HepG2 (cell line): ENCODE data around the gene IGSF8. TPM values are rescaled to one million over a fixed set of nuclear protein-coding genes. Genes with fewer than 3 reads are reported as not detected.
A peak's percentile ranks its signal among the peaks of the same experiment; 100 is the strongest.

Experiments
- AGO1 ChIP-seq: fragments of 200-400 bp; formaldehyde crosslinking; IDR thresholded peaks from 2 replicates; pipeline ENCODE4 v1.6.1; 2017; ENCODE audit warnings: mild to moderate bottlenecking, low read depth, low read length, moderate library complexity; ENCODE audit not compliant: poor library complexity, severe bottlenecking
- ATAD3A ChIP-seq: sonication (generic); formaldehyde crosslinking; IDR thresholded peaks from 2 replicates; pipeline ENCODE4 v1.4.0; 2020; ENCODE audit warnings: missing genetic modification reagents
- CSRNP1 ChIP-seq: sonication (generic); formaldehyde crosslinking; IDR thresholded peaks from 2 replicates; pipeline ENCODE4 v1.8.1; 2023; ENCODE audit warnings: mild to moderate bottlenecking, missing genetic modification reagents
- ETV6 ChIP-seq: sonication (generic); formaldehyde crosslinking; conservative IDR thresholded peaks from 2 replicates; pipeline ENCODE4 v1.4.0; 2020; ENCODE audit warnings: missing genetic modification reagents
- FOXA1 ChIP-seq, 2 experiments: fragments of 450-650 bp in 1 of 2; sonication (generic) in 1 of 2; formaldehyde crosslinking in 1 of 2; IDR thresholded peaks; 2 replicates each; pipeline versions ENCODE4 v1.4.0 to v1.6.1; 2016 to 2020; ENCODE audit warnings: missing genetic modification reagents in 1 of 2
- GABPB1 ChIP-seq: IDR thresholded peaks from 2 replicates; pipeline ENCODE4 v1.6.1; 2016; ENCODE audit warnings: mild to moderate bottlenecking, missing genetic modification reagents, moderate library complexity, missing compliant biosample characterization
- HBP1 ChIP-seq: IDR thresholded peaks from 2 replicates; pipeline ENCODE4 v1.6.1; 2016; ENCODE audit warnings: low read depth, control low read depth
- IRF9 ChIP-seq: sonication (generic); formaldehyde crosslinking; IDR thresholded peaks from 2 replicates; pipeline ENCODE4 v1.8.0; 2022; ENCODE audit warnings: missing genetic modification reagents, mild to moderate bottlenecking, borderline replicate concordance
- ISL2 ChIP-seq: sonication (generic); formaldehyde crosslinking; IDR thresholded peaks from 2 replicates; pipeline ENCODE4 v1.5.0; 2020; ENCODE audit warnings: missing genetic modification reagents
- KLF15 ChIP-seq: sonication (generic); formaldehyde crosslinking; IDR thresholded peaks from 2 replicates; pipeline ENCODE4 v1.8.1; 2023; ENCODE audit warnings: borderline replicate concordance, mild to moderate bottlenecking, inconsistent platforms, missing genetic modification reagents, mixed read lengths
- MAFF ChIP-seq: IDR thresholded peaks from 2 replicates; pipeline ENCODE4 v1.6.1; 2011; ENCODE audit warnings: low read depth, low read length, improper control_type of control experiment
- NCOA5 ChIP-seq: sonication (generic); formaldehyde crosslinking; IDR thresholded peaks from 2 replicates; pipeline ENCODE4 v1.4.0; 2020; ENCODE audit warnings: missing genetic modification reagents
- RCOR2 ChIP-seq: IDR thresholded peaks from 2 replicates; pipeline ENCODE4 v1.6.1; 2016; ENCODE audit warnings: missing biosample characterization, missing genetic modification reagents
- SAP130 ChIP-seq: IDR thresholded peaks from 2 replicates; pipeline ENCODE4 v1.6.1; 2016; ENCODE audit warnings: low read depth
- SP5 ChIP-seq: IDR thresholded peaks from 2 replicates; pipeline ENCODE4 v1.6.1; 2016; ENCODE audit warnings: low read depth, borderline replicate concordance
- TBX3 ChIP-seq: fragments of 450-650 bp; IDR thresholded peaks from 2 replicates; pipeline ENCODE4 v1.6.1; 2017; ENCODE audit warnings: antibody characterized with exemption, mild to moderate bottlenecking, inconsistent platforms, borderline replicate concordance
- ZBTB25 ChIP-seq: IDR thresholded peaks from 2 replicates; pipeline ENCODE4 v1.6.1; 2018; ENCODE audit warnings: missing genetic modification reagents
- ZBTB7A ChIP-seq: sonication (generic); formaldehyde crosslinking; IDR thresholded peaks from 2 replicates; pipeline ENCODE4 v1.8.0; 2022; ENCODE audit warnings: mild to moderate bottlenecking, missing genetic modification reagents
- ZNF20 ChIP-seq: sonication (generic); formaldehyde crosslinking; IDR thresholded peaks from 2 replicates; pipeline ENCODE4 v1.4.0; 2020; ENCODE audit warnings: mild to moderate bottlenecking, moderate library complexity, missing genetic modification reagents
- ZNF329 ChIP-seq: sonication (generic); formaldehyde crosslinking; IDR thresholded peaks from 2 replicates; pipeline ENCODE4 v1.9.0; 2021; ENCODE audit warnings: low read depth, mild to moderate bottlenecking, missing genetic modification reagents
- ZNF530 ChIP-seq: sonication (generic); formaldehyde crosslinking; IDR thresholded peaks from 2 replicates; pipeline ENCODE4 v1.5.0; 2020; ENCODE audit warnings: low read depth, mild to moderate bottlenecking, missing genetic modification reagents
- ZNF549 ChIP-seq: sonication (generic); formaldehyde crosslinking; IDR thresholded peaks from 2 replicates; pipeline ENCODE4 v1.5.0; 2020; ENCODE audit warnings: missing genetic modification reagents
- ZNF770 ChIP-seq: sonication (generic); formaldehyde crosslinking; IDR thresholded peaks from 2 replicates; pipeline ENCODE4 v1.5.0; 2020; ENCODE audit warnings: mild to moderate bottlenecking, missing genetic modification reagents
- polyA plus RNA-seq, 8 experiments: library from polyadenylated mRNA; depleted of rRNA in 3 of 8; stranded (reverse) in 7 of 8; unstranded in 1 of 8; fragments of >200 nt; fragmentation: Illumina TruSeq in 4 of 8; extraction: Trizol in 4 of 8; gene quantifications; 2 replicates each; pipeline versions ENCODE4 v1.2.1 to v1.2.3, GENCODE V29; 2011 to 2016; ENCODE audit warnings: low read depth in 4 of 8, missing spikeins in 1 of 8, mixed read lengths in 1 of 8; ENCODE audit not compliant: insufficient read depth in 1 of 8
- total RNA-seq, 5 experiments: library from RNA; depleted of rRNA; stranded (reverse); fragments of >200 nt; fragmentation: Illumina TruSeq; extraction: Trizol; gene quantifications; 2 replicates each; pipeline ENCODE4 v1.2.3, GENCODE V29; 2016; ENCODE audit warnings: low read depth in 1 of 5

IGSF8 gene
- total and polyA plus RNA-seq, 2 of the 13 experiments (the other 11 are each of a cell fraction or from before 2014, with no cell fraction given): 24.0 to 41.0 TPM

GRCh38 chr1:160053548-160054365 is 44.7 kb downstream of the IGSF8 start (continued):
- TF ChIP-seq KLF15 (CRISPR knock-in tag): no peak
- TF ChIP-seq ZNF20 (CRISPR knock-in tag): no peak
- no peak for TF ChIP-seq CSRNP1 (CRISPR knock-in tag)
- peak; percentile 88 for TF ChIP-seq ISL2 (CRISPR knock-in tag)
- no peak for TF ChIP-seq ETV6 (CRISPR knock-in tag)
- no peak for TF ChIP-seq NCOA5 (CRISPR knock-in tag)
- TF ChIP-seq SP5 (CRISPR knock-in tag): peak; percentile 96
- TF ChIP-seq RCOR2 (CRISPR knock-in tag): 0 out of 2 replicates have a peak, but pooled peaks have one; percentile 33
- TF ChIP-seq HBP1 (CRISPR knock-in tag): no peak
- peak; percentile 73 for TF ChIP-seq SAP130 (CRISPR knock-in tag)
- peak; percentile 31; the same call in 1 of the 2 replicates for TF ChIP-seq GABPB1 (CRISPR knock-in tag)
- TF ChIP-seq TBX3: peak; percentile 65
- TF ChIP-seq ZBTB25: no peak
- TF ChIP-seq ZNF770: 0 out of 2 replicates have a peak, but pooled peaks have one; percentile 14
- TF ChIP-seq IRF9 (CRISPR knock-in tag): 0 out of 2 replicates have a peak, but pooled peaks have one; percentile 20
- no peak for TF ChIP-seq ZNF530 (CRISPR knock-in tag)
- TF ChIP-seq ATAD3A (CRISPR knock-in tag): no peak
- TF ChIP-seq AGO1: no peak
- no peak for TF ChIP-seq FOXA1 (IDR thresholded peaks at IDR 0.05)
- peak; percentile 43; the same call in 1 of the 2 replicates for TF ChIP-seq FOXA1 (CRISPR knock-in tag; IDR thresholded peaks at IDR 0.05)
- TF ChIP-seq ZNF549 (CRISPR knock-in tag): no peak
- TF ChIP-seq ZBTB7A (CRISPR knock-in tag): peak; percentile 76; the same call in 1 of the 2 replicates
- no peak for TF ChIP-seq ZNF329 (CRISPR knock-in tag)
- TF ChIP-seq MAFF: no peak
